Measurements from ENCODE around the gene KRAS.

Gene KRAS

GRCh38 chr12:25162866-25163265, 87.9 kb downstream of the KRAS start:
- Histone ChIP-seq H3K4me3 (ENCODE audit: low read length) (no peak overlapping the region), H3K36me3 (ENCODE audit: insufficient read depth, low read length) (no peaks in the 10 kb centered on the region), H2AFZ (ENCODE audit: low read depth, low read length) (no peak overlapping the region), H3K9me3 (ENCODE audit: low read length) (no peaks in the 10 kb centered on the region), H3K27me3 (ENCODE audit: insufficient read depth, low read length) (no peaks in the 10 kb centered on the region), H3K4me1 (ENCODE audit: insufficient read depth, low read length) (no peaks in the 10 kb centered on the region)

- Histone ChIP-seq H3K4me3 (ENCODE audit: low read length) (no peak overlapping the region), H3K27me3 (ENCODE audit: insufficient read depth, low read length) (no peaks in the 10 kb centered on the region), H2AFZ (ENCODE audit: low read depth, low read length) (no peak overlapping the region), H3K4me1 (ENCODE audit: insufficient read depth, low read length) (no peaks in the 10 kb centered on the region), H3K36me3 (ENCODE audit: insufficient read depth, low read length) (no peaks in the 10 kb centered on the region), H3K9me3 (ENCODE audit: low read length) (no peaks in the 10 kb centered on the region)
Measured at GRCh38 chr12:25156061-25156460, 94.7 kb downstream of the KRAS start.

GRCh38 chr12:25155022-25155576, 95.6 kb downstream of the KRAS start:
- no peak overlapping the region for H2AFZ ChIP-seq (ENCODE audit: low read depth, low read length)

More at GRCh38 chr12:25155022-25155576, 95.6 kb downstream of the KRAS start:
- no peaks in the 10 kb centered on the region for H3K36me3 ChIP-seq (ENCODE audit: insufficient read depth, low read length)
- H3K4me3 ChIP-seq (ENCODE audit: low read length): no peak overlapping the region
- no peaks in the 10 kb centered on the region for H3K9me3 ChIP-seq (ENCODE audit: low read length)
- H3K4me1 ChIP-seq (ENCODE audit: insufficient read depth, low read length): no peaks in the 10 kb centered on the region
- H3K27me3 ChIP-seq (ENCODE audit: insufficient read depth, low read length): no peaks in the 10 kb centered on the region
